Spleen (tissue), 7 donors: ENCODE data around the gene CTNS.

Source experiments
- POLR2A ChIP-seq, 3 donors: fragments of 450-650 bp; IDR thresholded peaks; one replicate each; pipeline ENCODE4 v1.5.1; 2017; ENCODE audit warnings: antibody characterized with exemption in 3 of 3, mild to moderate bottlenecking in 1 of 3
- TF ChIP-seq, protein P1 (sequence below), 11 experiments: fragments of 200-600 bp in 7 of 11; fragments of 450-650 bp in 4 of 11; sonication (generic) in 4 of 11; IDR thresholded peaks in 8 of 11; conservative IDR thresholded peaks in 3 of 11; 1 replicate in 7 of 11; 2 replicates in 4 of 11; pipeline versions ENCODE4 v1.4.0 to v1.8.0; 2016 to 2021; ENCODE audit warnings: antibody characterized with exemption in 11 of 11, inconsistent platforms in 4 of 11, mild to moderate bottlenecking in 1 of 11
- donor health status: DM: no; HTN: no; CAD: no; lungs with moderate emphysema.
- donor health status: DM: no; HTN: no; CAD: no.
- donor health status: DM: no; HTN: no; CAD: no.

DNA sequence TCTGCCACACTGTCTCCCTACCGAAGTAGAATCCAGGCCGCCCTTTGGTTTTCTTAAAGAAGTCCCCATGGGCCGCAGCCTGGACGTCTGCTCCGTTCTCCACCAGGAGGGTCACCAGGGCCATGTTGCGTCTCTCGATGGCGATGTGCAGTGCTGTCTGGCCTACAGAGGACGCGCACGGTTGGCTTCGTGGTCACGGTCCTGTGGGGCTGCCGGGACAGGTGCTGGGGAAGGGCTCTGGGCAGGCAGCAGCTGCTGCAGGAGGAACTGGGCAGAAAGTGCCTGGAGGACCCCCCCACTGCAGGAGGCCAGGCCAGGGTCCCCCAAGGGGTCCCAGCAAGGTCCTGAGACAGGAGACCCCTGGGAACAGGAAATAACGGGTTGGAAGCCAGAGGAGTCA is 46.3 kb upstream of the CTNS start:
- no peak for TF ChIP-seq POLR2A (IDR thresholded peaks at IDR 0.05)
- TF ChIP-seq, protein P1, sequence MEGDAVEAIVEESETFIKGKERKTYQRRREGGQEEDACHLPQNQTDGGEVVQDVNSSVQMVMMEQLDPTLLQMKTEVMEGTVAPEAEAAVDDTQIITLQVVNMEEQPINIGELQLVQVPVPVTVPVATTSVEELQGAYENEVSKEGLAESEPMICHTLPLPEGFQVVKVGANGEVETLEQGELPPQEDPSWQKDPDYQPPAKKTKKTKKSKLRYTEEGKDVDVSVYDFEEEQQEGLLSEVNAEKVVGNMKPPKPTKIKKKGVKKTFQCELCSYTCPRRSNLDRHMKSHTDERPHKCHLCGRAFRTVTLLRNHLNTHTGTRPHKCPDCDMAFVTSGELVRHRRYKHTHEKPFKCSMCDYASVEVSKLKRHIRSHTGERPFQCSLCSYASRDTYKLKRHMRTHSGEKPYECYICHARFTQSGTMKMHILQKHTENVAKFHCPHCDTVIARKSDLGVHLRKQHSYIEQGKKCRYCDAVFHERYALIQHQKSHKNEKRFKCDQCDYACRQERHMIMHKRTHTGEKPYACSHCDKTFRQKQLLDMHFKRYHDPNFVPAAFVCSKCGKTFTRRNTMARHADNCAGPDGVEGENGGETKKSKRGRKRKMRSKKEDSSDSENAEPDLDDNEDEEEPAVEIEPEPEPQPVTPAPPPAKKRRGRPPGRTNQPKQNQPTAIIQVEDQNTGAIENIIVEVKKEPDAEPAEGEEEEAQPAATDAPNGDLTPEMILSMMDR (IDR thresholded peaks at IDR 0.05 in 8 of 11, conservative IDR thresholded peaks at IDR 0.05 in 3 of 11): no peak
